GM18505 (cell line): ENCODE results near the gene SULT1A2.
"Not testable (repeated sequence)": the region's sequence is repeated elsewhere in the genome, so short reads cannot be mapped to it uniquely, and the experiment has no call there.

Source experiments
- ATAC-seq: cut with Tn5 transposase; IDR thresholded peaks from one replicate; pipeline ENCODE4 v1.9.1; 2021; ENCODE audit not compliant: unreplicated experiment
- POLR2A ChIP-seq: IDR thresholded peaks from 4 replicates; pipeline ENCODE4 v1.6.1; 2011; ENCODE audit warnings: borderline replicate concordance; ENCODE audit not compliant: insufficient read depth, insufficient read length; ENCODE audit errors: extremely low read depth

SULT1A2 gene

GRCh38 chr16:28610595-28611191, 13.8 kb upstream of the SULT1A2 start:
- ATAC-seq: no peak

DNA sequence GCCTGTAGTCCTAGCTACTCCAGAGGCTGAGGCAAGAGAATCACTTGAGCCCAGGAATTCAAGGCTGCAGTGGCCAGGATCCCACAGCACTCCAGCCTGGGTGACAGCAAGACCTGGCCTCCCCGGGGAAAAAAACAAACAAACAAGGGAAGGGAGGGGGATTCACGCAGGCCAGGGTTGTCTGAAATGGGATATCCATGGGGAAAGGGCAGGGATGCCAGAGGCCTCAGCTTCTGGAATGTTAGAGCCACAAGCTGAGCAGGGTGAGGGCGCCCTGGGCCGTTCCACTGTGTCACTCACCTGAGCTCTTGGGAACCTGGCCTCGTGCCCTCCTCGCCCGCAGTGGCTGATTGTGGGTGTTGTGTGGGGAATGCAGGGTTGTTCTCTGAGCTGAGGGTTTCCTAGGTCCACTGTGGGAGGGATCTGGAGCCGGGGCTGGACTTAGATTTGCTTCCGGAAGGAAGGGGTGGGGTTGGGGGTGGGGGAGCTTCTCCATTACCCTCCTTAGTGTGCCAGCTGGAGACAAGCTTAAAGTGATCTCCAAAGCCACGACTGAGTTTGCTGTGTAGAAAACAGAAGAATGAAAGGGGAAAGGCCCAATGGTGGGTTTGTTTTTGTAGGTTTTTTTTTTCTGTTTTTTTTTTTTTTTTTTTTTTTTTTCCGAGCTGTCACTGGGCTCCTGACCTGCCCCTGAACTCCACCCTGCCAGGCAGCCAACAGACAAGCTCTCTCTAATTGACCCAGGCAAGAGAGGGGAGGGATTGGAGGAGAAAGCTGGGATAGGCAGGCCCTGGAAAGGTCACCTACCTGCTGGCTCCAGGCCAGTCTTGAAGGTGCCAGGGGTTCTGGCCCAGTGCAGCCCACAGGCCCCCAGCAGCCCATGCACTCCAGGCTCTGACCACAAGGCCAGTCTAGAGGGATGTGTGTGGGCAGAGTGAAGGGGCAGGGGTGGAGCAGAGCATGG, 13.1 kb upstream of the SULT1A2 start, which contains the start of gene SULT1A1:
Gene SULT1A1 (minus strand): TSS at position 414 of the 964 bp plus-strand sequence. CDS start 1,189 bp downstream, outside the sequence.
- TF ChIP-seq POLR2A: no peak
- ATAC-seq: no peak

More at GRCh38 chr16:28610595-28611191, 13.8 kb upstream of the SULT1A2 start:
- no peak for TF ChIP-seq POLR2A

DNA sequence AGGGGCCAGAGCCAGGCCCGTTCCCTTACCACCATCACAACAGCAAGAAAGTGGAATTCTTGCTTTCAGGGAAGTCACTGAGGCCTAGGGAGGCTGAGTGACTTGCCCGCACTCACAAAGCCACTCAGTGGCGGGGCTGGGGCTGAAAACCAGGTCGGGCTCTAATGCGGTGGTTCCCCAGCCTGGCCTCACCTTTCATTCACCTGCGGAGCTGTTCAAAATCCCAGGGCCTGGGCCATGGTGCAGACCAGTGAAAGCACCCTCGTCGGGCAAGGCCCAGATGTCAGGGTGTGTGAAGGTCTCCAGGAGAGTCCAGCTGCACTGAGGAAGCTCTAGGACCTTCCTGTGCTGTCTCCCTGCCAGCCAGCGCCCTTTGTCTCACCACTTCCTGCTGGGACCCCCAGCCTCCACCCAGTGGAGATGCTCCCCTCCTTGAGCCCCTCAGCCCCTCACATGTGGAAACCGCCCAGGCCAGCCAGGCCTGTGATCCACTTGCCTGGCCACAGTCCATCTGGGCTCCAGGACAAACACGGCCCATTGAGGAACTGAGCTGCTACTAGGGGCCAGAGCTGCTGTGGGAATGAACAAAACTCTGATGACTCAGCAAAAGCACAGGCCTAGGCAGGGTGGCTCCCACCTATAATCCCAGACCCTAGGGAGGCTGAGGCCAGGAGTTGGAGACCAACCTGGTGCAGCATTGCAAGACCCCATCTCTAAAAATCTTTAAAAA, 12.2 kb upstream of the SULT1A2 start:
- not testable (repeated sequence) for ATAC-seq

GRCh38 chr16:28608496-28608808, 11.6 kb upstream of the SULT1A2 start:
- not testable (repeated sequence) for ATAC-seq

DNA sequence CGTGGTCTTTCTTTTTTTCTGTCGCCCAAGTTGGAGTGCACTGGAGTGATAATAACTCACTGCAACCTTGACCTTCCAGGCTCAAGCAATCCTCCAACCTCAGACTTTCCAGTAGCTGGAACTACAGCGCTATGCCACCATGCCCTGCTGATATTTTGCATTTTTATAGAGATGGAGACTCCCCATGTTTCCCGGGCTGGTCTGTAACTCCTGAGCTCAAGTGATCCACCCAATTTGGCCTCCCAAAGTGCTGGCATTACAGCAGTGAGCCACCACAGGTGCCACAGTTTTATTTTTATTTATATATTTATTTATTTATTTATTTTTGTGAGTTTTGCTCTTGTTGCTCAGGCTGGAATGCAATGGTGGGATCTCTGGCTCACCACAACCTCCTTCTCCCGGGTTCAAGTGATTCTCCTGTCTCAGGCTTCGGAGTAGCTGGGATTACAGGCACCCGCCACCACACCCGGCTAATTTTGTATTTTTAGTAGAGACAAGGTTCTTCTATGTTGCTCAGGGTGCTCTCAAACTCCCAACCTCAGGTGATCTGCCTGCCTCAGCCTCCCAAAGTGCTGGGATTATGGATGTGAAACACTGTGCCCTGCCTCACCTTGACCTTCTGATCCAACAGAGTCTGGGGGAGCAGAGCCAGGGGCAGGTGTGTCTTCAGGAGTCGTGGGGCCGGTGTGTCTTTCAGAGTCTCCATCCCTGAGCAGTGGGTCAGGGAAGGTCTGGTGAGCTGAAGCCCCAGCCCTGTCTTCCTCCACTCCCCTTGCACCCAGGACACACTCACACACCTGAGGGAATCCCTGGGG, 11.0 kb upstream of the SULT1A2 start:
- ATAC-seq: not testable (repeated sequence)

GRCh38 chr16:28607116-28607623, 10.3 kb upstream of the SULT1A2 start:
- ATAC-seq: no peak
- no peak for TF ChIP-seq POLR2A

DNA sequence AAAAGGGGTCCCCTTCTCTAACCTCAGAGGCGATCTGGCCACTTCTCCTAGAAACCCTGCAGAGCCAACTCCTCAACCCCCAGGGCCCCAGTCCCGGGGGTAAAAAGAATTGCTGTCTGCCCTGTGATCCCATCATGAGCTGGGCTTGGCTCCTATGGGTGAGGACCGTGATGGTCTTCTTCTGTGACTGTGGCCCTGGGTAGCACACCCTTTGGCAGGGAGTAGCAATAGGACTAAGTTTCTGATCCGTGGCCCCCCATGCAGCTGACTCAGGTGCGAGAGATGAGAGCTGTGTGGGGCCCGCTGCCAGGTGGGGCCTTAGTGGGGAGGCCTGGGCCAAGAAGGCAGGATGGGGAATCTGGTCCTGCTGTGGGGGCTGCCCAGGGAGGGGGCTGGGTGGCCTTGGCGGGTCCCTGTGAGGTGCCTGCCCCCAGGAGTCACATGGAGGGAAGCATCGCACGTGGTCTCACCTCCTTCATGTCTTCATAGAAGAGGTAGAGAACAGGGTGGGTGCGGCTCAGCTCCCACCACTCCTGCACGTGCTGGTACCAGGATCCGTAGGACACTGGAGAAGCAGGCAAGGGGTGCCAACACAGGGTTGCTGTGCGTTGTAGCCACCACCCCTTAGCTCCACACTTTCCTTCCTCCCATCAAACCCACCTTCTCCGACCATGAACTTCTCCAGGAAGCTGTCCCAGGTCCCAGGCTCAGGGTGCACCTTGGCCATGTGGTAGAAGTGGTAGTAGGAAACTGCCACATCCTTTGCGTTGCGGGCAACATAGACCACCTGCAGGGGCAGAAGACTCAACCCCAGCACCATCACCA, 9.7 kb upstream of the SULT1A2 start:
- no peak for ATAC-seq
- no peak for TF ChIP-seq POLR2A

GRCh38 chr16:28604186-28604565, 7.3 kb upstream of the SULT1A2 start:
- ATAC-seq: no peak

DNA sequence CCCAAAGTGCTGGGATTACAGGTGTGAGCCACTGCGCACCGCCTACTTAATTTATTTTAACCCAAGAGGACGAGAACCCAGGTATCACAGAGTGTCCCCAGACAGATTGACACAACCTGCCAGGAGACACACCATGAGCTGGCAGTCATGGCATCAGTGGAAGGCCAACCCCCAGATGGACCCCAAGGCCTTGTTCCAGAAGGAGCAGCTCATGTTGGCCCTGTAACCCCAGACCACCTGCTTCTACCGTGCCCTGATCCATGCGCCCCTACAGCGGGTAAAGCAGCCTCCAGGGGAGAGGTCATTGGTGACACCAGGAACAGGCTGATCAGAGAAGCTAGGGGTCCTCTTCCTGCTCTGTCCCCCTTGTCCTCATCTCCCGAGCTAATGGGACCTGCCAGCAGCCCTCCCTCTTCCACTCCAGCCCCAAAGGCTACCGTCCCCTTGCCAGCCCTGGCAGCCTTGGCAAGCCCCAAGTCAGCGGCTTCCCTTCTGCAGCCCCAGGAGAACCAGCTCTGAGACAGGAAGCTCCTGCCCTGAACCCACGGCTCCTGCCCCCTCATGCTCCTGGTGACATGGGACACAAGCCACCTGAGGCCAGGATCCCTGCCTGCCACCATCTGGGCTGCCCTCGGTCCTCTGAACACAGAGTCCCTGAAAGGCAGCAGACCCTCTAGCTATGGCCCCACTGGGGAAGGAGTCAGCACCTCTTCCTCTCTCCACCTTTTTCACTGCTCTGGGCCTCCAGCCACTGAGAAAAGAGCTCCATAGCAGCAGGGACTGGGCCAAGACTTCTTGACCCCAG, 6.7 kb upstream of the SULT1A2 start:
- no peak for TF ChIP-seq POLR2A
- ATAC-seq: no peak

More at GRCh38 chr16:28604186-28604565, 7.3 kb upstream of the SULT1A2 start:
- TF ChIP-seq POLR2A: no peak

GRCh38 chr16:28602529-28602928, 5.7 kb upstream of the SULT1A2 start:
- no peak for TF ChIP-seq POLR2A
- ATAC-seq: no peak

DNA sequence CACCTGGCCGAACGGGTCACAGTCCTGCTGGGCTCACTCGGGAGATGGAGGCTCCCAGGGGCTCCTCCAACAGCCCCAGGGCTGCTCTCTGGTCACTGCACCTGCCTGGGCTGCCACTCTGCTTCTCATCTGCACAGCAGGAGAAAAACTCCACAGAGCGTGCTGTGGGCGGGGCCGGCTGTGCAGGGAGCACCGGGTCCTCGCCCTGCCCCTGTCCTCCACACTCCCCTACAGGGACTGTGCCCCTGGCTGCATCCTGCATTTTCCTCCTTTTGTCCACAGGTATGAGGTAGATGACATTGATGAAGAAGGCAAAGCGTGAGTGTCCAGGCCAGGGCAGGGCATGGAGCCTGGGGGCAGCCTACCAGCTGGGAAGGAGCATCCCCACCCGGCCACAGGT, 5.2 kb upstream of the SULT1A2 start:
- ATAC-seq: not testable (repeated sequence)

- ATAC-seq: not testable (repeated sequence)
Observed at GRCh38 chr16:28601589-28601988, 4.7 kb upstream of the SULT1A2 start.

GRCh38 chr16:28600965-28601364, 4.1 kb upstream of the SULT1A2 start:
- ATAC-seq: not testable (repeated sequence)

GRCh38 chr16:28599377-28600285, 2.8 kb upstream of the SULT1A2 start:
- ATAC-seq: not testable (repeated sequence)
